ENCODE measurements around the gene RHOBTB3. TPM values are rescaled to one million over a fixed set of nuclear protein-coding genes. Genes with fewer than 3 reads are reported as not detected.
A peak's percentile ranks its signal among the peaks of the same experiment; 100 is the strongest.

The RHOBTB3 gene
- total RNA-seq, 1 donor from 2014 or later, result 21.6 TPM

- no peaks in the 10 kb centered on the region for H3K36me3 ChIP-seq (ENCODE audit: control insufficient read depth, insufficient read depth, low read length)
- no peak for DNase-seq (ENCODE audit: low read depth)
- H3K4me3 ChIP-seq (ENCODE audit: low read depth, low read length), result no peak overlapping the region
- no peak for TF ChIP-seq CTCF (IDR thresholded peaks at IDR 0.05; ENCODE audit: insufficient read depth, low read length, severe bottlenecking)
- FAIRE-seq, result no peak
- H3K27me3 ChIP-seq (ENCODE audit: control insufficient read depth, insufficient read depth, low read length), result no peaks in the 10 kb centered on the region
Measured at GRCh38 chr5:95794070-95794516, 63.0 kb downstream of the RHOBTB3 start.

DNA sequence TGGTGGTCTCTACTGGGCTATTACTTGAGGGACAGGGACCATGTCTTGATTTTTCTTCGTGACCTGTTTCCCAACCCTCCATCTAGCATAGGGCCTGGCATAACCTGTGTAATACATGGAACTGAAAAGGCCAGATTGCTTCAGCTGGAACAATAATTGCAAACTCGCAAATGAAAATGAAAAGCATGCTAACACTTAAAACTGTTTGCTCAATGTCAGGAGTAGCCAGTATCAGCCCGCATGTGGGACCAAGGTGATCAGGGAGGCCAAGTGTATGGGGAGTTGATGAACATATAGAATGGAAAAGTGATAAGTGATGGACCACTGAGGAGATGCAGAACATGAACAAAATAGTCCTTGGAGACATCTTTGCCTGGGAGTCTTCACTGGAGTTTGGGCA lies 66.2 kb downstream of the RHOBTB3 start:
- no peaks in the 10 kb centered on the region for H3K27me3 ChIP-seq (ENCODE audit: control insufficient read depth, insufficient read depth, low read length)
- peak; percentile 18 for FAIRE-seq
- no peak for DNase-seq (ENCODE audit: low read depth)
- TF ChIP-seq CTCF (IDR thresholded peaks at IDR 0.05; ENCODE audit: insufficient read depth, low read length, severe bottlenecking), result no peak
- no peak overlapping the region for H3K4me3 ChIP-seq (ENCODE audit: low read depth, low read length)
- no peaks in the 10 kb centered on the region for H3K36me3 ChIP-seq (ENCODE audit: control insufficient read depth, insufficient read depth, low read length)

- no peak for TF ChIP-seq CTCF (IDR thresholded peaks at IDR 0.05; ENCODE audit: insufficient read depth, low read length, severe bottlenecking)
- FAIRE-seq (no peak), DNase-seq (ENCODE audit: low read depth) (no peak)
- H3K36me3 ChIP-seq (ENCODE audit: control insufficient read depth, insufficient read depth, low read length), result no peaks in the 10 kb centered on the region
- no peaks in the 10 kb centered on the region for H3K27me3 ChIP-seq (ENCODE audit: control insufficient read depth, insufficient read depth, low read length)
- H3K4me3 ChIP-seq (ENCODE audit: low read depth, low read length), result no peak overlapping the region
Measured at GRCh38 chr5:95798048-95798447, 66.9 kb downstream of the RHOBTB3 start.

- no peak for TF ChIP-seq CTCF (IDR thresholded peaks at IDR 0.05; ENCODE audit: insufficient read depth, low read length, severe bottlenecking)
- Histone ChIP-seq H3K4me3 (ENCODE audit: low read depth, low read length) (no peak overlapping the region), H3K36me3 (ENCODE audit: control insufficient read depth, insufficient read depth, low read length) (no peaks in the 10 kb centered on the region), H3K27me3 (ENCODE audit: control insufficient read depth, insufficient read depth, low read length) (no peaks in the 10 kb centered on the region)
- FAIRE-seq, result no peak
- DNase-seq (ENCODE audit: low read depth), result no peak
Measured at GRCh38 chr5:95798545-95798944, 67.4 kb downstream of the RHOBTB3 start.

DNA sequence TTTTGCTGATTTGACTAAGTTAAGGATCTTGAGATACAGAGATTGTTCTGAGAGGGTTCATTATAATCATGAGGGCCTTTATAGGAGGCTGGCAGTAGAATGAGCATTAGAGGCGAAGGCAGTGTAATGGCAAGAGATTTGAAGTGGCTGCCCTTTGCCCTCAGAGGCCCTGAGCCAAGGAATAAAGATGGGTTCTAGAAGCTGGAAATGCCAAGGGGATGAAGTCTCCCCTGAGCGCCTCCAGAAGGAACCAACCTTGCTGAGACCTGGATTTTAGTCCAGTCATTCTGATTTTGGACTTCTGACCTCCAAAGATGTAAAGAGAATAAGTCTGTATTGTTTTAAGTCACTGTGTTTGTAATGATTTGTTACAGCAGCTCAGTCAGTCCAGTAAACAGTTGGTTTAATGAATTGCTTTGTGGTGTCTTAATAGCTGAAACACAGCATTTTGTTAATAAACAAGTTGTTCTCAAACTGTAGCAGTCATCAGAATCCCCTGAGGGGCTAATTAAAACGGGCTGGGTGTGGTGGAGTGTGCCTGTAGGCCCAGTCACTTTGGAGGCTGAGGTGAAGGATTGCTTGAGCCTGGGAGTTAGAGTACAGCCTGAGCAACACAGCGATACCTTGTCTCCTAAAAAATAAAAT lies 68.2 kb downstream of the RHOBTB3 start:
- Histone ChIP-seq H3K36me3 (ENCODE audit: control insufficient read depth, insufficient read depth, low read length) (no peaks in the 10 kb centered on the region), H3K27me3 (ENCODE audit: control insufficient read depth, insufficient read depth, low read length) (no peaks in the 10 kb centered on the region), H3K4me3 (ENCODE audit: low read depth, low read length) (no peak overlapping the region)
- no peak for FAIRE-seq
- no peak for TF ChIP-seq CTCF (IDR thresholded peaks at IDR 0.05; ENCODE audit: insufficient read depth, low read length, severe bottlenecking)
- no peak for DNase-seq (ENCODE audit: low read depth)

- FAIRE-seq (no peak), DNase-seq (ENCODE audit: low read depth) (no peak)
- TF ChIP-seq CTCF (IDR thresholded peaks at IDR 0.05; ENCODE audit: insufficient read depth, low read length, severe bottlenecking), result no peak
- Histone ChIP-seq H3K4me3 (ENCODE audit: low read depth, low read length) (no peak overlapping the region), H3K27me3 (ENCODE audit: control insufficient read depth, insufficient read depth, low read length) (no peaks in the 10 kb centered on the region), H3K36me3 (ENCODE audit: control insufficient read depth, insufficient read depth, low read length) (no peaks in the 10 kb centered on the region)
Measured at GRCh38 chr5:95800553-95800952, 69.4 kb downstream of the RHOBTB3 start.
